ENCODE results near the gene CD3G.
"Not testable (repeated sequence)": the region's sequence is repeated elsewhere in the genome, so short reads cannot be mapped to it uniquely, and the experiment has no call there.

CD3G gene

GRCh38 chr11:118382954-118383353 lies 38.8 kb downstream of the CD3G start:
- no peak for DNase-seq

DNA sequence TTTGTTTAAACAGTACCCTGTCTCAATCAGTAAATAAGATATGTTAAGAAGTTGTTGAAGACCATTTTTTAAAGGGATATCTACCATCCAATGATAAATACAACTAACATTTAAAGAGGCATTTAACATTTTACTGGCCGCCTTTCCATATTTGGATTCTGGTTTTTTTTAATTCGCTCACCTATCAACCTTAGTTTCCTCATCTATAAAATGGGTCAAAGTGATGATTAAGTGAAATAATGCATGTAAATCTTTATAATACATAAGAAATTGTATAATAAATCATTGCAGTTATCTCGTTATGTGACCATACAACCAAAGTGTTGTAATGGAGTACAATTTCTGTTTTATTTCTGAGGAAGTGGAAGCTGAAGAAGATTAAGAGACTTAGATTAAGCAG lies 39.5 kb downstream of the CD3G start:
- DNase-seq = no peak

GRCh38 chr11:118396097-118396501 lies 52.0 kb downstream of the CD3G start:
- DNase-seq = peak; percentile 53

DNA sequence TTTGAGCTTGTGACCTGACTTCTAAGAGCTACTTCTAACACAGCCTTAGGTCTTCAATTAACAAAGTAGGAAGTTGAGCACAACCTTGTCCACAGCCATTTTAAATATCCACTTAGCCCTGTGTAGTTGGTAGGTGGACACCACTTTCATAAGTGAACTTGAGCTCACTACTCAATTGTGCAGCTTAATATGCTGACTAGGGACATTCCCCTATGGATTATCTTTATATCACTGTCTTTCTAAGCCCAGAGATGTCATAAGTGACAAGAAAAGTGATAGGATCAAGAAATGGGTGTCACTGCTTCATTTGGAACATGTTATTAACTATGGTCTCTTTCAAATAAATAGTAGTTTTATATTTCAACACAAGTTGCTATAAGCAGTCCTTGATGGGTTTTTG lies 53.3 kb downstream of the CD3G start:
- DNase-seq = no peak

DNA sequence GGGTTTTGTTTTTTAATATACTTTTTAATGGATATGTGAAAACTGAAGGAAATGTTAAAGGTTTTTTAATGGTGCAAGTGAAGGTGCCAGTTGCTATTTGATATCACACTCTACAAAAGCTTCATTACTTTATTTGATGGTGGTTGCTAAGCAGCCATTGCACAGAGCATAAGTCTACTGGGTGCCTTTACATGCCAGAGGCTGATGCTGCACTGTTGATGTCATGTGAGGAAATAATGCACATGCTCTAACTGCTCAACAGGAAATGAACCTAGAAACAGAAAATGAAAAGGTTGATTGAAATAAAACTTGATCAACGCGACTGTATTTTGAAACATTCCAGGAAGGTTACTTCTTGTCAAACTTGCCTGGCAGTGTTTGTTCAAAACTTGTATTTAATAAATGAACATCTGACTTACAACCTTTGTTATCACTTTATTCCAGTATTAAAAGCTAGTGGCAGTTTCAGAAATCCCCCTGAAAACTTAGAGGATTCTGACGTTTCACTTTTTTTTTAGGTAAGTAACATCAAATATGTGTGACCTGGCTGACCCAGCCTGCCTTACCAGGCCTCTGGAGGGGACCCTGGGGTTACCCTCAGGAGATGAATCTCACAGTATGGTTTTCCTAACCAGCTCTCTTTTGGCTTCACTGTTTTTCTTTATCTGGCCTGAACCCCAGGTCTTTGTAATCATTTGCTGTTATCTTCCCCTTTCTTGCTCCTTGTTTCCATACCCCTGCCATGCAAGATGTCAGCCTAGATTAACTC lies 54.8 kb downstream of the CD3G start:
- peak; percentile 91 for DNase-seq

- DNase-seq = peak; percentile 95
These were observed 57.2 kb downstream of the CD3G start, which contains the start of gene ATP5MG for GRCh38 chr11:118401151-118401879. ATP5MG (plus strand) TSS chr11:118401606; CDS start chr11:118401666, 60 bp downstream.

GRCh38 chr11:118401880-118402590 lies 57.9 kb downstream of the CD3G start:
- no peak for DNase-seq

- DNase-seq = not testable (repeated sequence)
These were observed 58.5 kb downstream of the CD3G start for GRCh38 chr11:118402594-118402993.

Measured in CD4-positive, alpha-beta T cell treated with Interleukin-17A for 1 hour (primary cell).